ENCODE results near the gene KLHL29.

DNA sequence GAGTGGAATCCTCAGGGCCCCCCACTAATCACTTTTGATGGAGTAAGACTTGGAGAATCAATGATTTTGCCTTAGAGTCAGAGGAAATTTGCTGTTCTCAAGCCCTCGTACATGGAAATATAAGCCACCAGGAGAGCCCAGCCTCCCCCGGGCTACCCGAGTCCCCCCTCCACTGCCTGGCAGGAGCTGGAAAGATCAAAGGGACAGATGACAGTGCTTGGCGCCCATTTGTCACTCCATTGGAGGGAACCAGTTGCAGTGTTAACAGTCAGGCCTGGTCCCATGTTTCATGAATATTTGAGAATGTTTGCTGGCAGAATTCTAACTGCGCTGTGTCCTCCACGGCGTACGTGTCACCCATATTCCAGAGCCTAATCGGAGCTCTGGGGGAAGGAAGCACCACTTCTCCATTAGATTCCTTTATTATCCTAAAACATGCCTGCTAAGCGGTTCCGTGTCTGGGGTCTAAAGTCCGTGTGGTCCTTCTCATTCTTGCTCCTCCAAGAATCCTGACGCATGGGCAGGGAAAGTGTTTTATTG, 202.4 kb downstream of the KLHL29 start:
- TF ChIP-seq, protein P1, sequence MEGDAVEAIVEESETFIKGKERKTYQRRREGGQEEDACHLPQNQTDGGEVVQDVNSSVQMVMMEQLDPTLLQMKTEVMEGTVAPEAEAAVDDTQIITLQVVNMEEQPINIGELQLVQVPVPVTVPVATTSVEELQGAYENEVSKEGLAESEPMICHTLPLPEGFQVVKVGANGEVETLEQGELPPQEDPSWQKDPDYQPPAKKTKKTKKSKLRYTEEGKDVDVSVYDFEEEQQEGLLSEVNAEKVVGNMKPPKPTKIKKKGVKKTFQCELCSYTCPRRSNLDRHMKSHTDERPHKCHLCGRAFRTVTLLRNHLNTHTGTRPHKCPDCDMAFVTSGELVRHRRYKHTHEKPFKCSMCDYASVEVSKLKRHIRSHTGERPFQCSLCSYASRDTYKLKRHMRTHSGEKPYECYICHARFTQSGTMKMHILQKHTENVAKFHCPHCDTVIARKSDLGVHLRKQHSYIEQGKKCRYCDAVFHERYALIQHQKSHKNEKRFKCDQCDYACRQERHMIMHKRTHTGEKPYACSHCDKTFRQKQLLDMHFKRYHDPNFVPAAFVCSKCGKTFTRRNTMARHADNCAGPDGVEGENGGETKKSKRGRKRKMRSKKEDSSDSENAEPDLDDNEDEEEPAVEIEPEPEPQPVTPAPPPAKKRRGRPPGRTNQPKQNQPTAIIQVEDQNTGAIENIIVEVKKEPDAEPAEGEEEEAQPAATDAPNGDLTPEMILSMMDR (conservative IDR thresholded peaks at IDR 0.05; ENCODE audit: low read length) = no peak
- no peak for TF ChIP-seq EZH2phosphoT487 (IDR thresholded peaks at IDR 0.05; ENCODE audit: borderline replicate concordance)

Measured in Loucy (cell line).